GM18907 (cell line): Measurements from ENCODE around the gene SPESP1.
"Not testable (repeated sequence)": the region's sequence is repeated elsewhere in the genome, so short reads cannot be mapped to it uniquely, and the experiment has no call there.

ENCODE experiments used
- ATAC-seq: cut with Tn5 transposase; IDR thresholded peaks from one replicate; pipeline ENCODE4 v1.9.1; 2021; ENCODE audit warnings: mild to moderate bottlenecking, moderate library complexity; ENCODE audit not compliant: unreplicated experiment

Gene SPESP1

DNA sequence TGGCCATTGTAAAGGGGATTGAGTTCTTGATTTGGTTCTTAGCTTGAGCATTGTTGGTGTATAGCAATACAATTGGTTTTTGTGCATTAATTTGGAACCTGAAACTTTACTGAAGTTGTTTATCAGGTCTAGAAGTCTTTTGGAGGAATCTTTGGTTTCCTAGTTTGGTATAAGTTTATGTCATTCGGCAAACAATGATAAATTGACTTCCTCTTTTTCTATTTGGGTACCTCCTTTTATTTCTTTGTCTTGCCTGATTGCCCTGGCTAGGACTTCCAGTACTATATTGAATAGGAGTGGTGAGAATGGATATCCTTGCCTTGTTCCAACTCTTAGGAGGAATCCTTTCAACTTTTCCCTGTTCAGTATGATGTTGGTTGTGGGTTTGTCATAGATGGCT, 32.1 kb downstream of the SPESP1 start:
- ATAC-seq = no peak

GRCh38 chr15:68963719-68964118, 33.4 kb downstream of the SPESP1 start:
- not testable (repeated sequence) for ATAC-seq

DNA sequence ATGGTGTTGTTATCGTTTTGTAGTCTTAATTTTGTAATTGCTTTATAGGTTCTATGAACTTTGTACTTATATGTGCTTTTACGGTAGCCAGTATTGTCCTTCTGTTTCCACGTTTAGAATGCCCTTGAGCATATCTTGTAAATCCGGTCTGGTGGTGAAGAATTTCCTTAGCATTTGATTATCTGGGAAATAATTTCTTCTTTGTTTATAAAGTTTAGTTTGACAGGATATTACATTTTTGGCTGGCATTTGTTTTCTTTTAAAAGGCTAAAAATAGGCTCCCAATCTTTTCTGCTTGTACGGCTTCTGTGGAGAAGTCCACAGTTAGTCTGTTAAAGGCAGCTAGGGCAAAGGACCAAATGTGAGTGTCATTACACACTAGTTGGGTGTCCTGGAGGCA, 36.7 kb downstream of the SPESP1 start:
- no peak for ATAC-seq

DNA sequence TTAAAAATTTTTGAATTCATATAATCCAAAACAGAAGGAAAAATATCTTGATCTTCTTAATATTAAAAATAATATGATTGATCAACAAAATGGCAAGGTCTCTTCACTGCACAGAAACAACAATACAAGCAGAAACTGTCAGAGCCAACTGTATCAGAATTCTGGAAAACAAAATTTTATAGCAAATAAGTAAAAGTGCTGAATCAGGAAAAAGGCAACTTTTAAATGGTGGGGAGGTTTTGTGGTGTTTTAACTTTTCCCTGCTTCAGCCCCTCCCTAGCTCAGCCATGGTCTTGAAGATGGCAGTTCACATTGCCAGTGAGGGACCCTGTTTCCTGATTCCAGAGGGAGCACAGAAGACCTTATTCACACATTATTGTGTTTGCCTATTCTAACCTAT, 37.6 kb downstream of the SPESP1 start:
- ATAC-seq = no peak

DNA sequence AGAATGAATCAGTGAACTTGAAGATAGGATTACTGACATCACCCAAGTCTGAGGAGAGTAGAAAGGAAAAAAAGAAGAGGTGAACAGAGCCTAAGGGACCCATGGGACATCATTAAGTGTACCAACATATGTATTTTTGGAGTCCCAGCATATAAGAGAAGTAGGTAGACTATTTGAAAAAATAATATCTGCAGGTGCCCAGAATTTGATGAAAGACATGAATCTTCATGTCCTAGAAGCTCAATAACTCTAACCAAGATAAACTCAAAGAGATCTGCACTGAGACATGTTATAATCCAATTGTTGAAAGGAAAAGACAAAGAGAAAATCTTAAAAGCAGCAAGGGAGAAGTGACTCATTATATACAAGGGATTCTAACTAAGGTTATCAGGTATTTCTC, 39.0 kb downstream of the SPESP1 start:
- no peak for ATAC-seq

- no peak for ATAC-seq
These were observed 42.1 kb downstream of the SPESP1 start for GRCh38 chr15:68972201-68973065.

- not testable (repeated sequence) for ATAC-seq
These were observed 45.4 kb downstream of the SPESP1 start for GRCh38 chr15:68975651-68976160.

- not testable (repeated sequence) for ATAC-seq
These were observed 47.1 kb downstream of the SPESP1 start for GRCh38 chr15:68977426-68977825.

DNA sequence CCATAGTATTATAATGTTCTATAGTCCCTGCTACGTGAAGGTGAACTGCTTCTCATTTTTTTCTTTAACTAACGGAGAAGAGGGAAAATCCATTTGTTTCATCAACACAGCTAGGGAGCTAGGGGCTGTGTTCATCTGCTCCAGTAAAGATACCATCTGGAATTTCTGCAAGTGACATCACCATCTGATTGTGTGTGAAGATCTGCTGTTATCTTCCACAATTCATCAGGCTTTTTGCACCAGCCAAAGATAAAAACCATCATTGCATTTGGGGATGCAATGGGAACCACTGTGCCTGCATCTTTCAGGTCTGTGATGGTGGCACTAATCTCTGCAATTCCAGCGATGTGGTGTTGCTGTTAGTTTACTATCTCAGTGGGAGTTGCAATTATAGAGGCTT, 48.7 kb downstream of the SPESP1 start:
- no peak for ATAC-seq

DNA sequence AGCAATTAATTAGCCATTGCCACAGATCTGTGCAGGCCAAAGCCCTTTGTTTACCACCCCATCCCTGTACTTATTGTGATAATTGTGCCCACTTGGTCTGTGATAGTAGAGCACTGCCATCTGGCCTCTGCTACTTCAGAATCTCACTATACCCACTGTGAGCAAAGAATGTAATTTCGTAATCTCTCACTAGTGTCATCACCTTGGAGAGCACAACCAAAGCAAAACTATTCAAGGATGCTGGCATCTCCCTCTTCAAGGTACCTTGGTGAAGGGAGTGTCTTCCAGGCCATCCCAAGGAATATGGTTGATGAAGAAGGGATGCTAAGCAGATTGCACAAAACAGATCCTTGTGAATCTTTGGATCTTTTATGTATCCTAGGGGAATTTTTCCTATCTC, 49.5 kb downstream of the SPESP1 start:
- no peak for ATAC-seq

- no peak for ATAC-seq
These were observed 50.5 kb downstream of the SPESP1 start for GRCh38 chr15:68980786-68981185.

GRCh38 chr15:68981941-68982340, 51.6 kb downstream of the SPESP1 start:
- no peak for ATAC-seq

- no peak for ATAC-seq
These were observed 52.7 kb downstream of the SPESP1 start for GRCh38 chr15:68982976-68983563.

DNA sequence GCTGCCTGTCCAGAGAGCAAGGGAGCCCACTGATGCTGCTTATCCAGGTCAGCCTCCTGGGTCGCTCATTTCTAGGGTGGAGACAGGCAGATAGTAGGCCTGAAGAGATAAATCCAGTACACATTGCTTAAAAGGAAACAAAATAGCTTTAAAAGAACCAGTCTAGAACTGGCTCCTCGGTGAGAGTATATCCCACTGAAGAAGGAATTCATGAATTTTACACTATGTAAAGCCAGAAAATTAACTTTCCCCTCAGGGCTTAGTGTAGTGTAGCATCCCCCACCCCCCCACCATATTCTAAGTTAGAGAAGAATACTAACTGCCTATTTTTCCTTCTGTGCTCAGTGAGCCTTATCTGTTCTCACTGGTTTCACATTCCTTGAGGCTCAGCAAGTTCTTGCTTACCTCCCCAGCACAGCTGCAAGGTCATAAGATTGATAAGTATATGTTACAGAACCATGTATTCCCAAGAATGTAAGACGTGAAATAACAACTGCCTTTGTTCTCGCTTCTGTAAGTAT, 53.7 kb downstream of the SPESP1 start:
- no peak for ATAC-seq

DNA sequence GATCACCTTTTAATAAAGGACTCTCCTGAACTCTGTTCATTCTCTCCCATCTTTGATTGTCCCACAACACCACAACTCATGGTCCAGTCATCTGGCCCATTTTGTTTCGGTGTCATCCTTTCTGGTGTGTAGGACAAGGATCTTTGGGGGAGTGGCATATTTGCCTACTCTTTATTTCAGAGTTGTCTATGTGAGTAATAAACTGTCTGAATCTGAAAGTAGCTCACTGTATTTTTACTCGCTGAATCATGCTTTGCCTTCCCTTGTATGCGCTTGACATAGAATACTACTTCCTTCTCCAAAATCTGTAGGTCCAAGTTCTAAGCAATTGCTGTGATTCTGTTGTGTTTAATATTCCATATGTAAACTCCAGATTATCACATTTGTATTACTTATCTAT, 54.3 kb downstream of the SPESP1 start:
- no peak for ATAC-seq

- no peak for ATAC-seq
These were observed 55.1 kb downstream of the SPESP1 start for GRCh38 chr15:68985361-68985891.

DNA sequence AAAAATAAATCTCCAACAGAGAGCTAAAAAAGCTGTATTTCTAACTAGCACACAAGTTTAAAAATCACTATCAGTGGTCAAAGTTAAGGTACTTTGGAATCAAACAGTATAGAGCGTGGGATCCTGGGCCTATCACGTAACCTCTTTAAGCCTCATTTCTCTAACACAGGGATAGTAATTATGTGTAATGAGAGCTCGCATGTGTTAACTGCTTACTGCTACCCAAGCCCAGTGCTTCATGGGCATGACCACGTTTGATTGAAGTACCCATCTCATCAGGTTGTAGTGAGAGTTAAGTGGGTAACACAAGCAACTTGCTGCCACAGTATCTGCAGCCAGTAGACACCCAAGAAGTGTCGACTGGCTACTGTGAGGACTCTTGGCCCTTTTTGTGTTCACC, 56.0 kb downstream of the SPESP1 start:
- no peak for ATAC-seq

- no peak for ATAC-seq
These were observed 56.8 kb downstream of the SPESP1 start for GRCh38 chr15:68987120-68987519.

- ATAC-seq = no peak
These were observed 57.4 kb downstream of the SPESP1 start for GRCh38 chr15:68987676-68988075.

- no peak for ATAC-seq
These were observed 59.4 kb downstream of the SPESP1 start for GRCh38 chr15:68989541-68990230.
